NCI-H2081 treated with DMSO at 0.1 percent for 48 hours (cell line): ENCODE measurements around the gene FAM3D.
"Not testable (repeated sequence)": the region's sequence is repeated elsewhere in the genome, so short reads cannot be mapped to it uniquely, and the experiment has no call there.

Source experiments
- DNase-seq: peaks from one replicate; lab custom pipeline; 2025; lab: John Stamatoyannopoulos, UW

Gene FAM3D

DNA sequence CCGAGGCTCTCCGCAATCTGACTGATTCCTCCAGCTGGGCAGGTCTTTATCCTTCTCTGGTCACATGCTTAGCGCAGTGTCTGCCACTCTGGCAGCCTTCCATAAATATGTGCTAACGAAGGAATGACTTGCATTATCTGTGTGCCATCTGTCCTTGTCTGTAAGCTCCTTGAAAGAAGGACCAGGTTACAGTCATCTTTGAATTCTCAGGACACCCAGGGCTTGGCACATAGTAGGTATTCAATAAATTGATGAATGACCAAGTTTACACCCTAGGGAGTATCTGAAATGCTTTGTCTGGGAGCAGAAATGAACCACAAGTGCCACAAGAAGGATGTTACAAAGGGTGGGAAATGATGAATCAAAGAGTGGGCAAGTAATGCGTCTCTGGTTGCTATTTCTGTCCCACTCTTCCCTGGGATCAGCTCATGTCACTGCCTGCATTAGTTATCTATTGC lies 16.5 kb upstream of the FAM3D start:
- DNase-seq, result no peak

DNA sequence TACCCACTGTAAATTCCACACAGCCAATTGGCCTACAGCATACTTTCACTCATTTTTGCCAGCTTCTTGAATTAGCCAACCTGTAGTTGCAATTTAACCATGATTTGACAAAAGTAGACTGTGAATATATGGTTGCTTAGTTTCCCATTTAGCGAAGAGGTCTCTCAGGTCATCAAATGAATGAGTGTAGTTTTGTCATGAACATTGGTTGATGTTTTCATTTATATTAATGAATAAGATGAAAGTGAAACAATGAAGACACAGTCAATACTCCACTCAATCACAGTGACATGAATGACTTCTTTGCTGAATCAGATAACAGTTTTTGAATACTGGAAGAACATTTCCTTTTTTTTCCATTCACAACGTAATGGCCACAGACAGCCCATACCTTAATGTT lies 15.3 kb upstream of the FAM3D start:
- DNase-seq, result no peak

DNA sequence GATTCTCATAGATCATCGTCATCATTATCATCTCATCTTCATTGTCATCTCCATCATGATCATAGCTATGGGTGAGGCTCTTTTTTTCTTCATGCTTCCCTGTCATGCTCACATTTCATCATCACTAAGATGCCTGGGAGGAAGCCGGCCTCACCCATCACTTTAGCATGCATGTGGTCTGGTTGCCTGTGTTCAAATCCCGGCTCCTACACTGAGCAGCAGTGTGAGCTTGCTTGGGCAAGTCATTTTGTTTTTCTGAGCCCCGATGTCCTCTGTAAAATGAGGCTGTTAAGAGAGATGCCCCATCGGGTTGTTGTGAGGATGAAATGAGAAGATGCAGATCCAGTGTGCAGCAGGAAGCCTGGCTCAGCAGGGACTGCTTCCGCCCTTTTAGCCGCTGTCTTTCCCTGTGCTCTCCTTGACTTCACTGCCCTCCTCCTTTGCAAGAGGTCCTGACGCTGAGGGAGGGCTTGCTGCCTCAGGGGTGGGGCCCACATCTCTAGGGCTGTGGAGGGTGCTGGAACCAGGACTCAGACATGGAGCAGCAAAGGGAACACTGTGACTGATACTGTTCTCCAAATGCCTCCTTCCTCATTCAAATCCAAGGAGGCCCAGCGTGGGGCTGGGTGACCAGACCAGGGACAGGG lies 14.4 kb upstream of the FAM3D start:
- DNase-seq, result no peak

DNA sequence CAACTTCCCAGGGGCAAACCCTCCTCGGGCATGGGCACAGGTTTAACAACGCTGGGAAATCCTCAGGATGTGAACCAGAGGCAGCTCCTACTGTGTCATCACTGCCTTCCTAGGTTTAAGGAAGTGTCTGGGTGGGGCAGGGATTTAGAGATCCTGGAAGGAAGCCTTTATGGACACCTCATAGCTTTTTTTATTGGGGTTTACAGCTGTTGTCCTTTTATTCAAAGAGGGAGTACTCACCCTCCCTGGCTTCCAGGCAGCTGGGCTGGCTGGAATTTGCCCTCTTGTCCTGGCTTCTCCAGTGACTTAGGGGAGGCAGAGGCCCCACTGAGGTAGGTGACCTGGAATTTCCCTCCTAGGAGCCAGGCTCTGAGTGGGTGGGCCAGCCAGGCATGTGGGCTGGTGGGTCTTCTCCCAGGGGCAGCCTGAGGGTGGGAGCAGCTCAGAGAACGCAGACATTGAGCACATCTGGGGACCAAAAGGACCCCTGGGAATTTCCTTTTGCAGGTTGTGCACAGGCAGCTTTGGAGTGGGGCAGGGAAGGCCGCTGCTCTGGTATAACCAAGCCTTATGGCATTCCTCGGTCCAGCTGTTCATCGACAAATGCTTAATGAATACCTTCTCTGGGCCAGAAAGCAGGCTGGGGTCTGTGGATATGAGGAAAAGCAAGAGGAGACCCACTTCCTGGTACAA lies 13.5 kb upstream of the FAM3D start:
- no peak for DNase-seq

DNA sequence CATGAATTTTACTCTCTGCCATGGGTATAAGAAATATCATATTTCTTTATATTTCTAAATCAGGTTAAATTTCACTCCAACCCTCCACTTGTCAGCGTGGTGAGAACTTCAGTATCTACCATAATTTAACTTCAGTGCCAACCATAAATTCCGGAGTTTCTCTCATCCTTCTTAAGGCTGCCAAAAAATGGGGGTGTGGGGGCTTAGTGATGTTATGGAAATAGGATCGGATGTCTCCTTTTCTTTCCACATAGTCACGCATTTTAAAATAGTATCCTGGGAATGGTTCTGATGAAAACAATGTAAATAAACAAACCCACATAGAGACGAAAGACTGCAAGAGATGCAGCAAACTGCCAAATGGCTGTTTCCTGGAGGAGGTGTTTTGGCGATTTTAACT lies 12.9 kb upstream of the FAM3D start:
- DNase-seq, result no peak

DNA sequence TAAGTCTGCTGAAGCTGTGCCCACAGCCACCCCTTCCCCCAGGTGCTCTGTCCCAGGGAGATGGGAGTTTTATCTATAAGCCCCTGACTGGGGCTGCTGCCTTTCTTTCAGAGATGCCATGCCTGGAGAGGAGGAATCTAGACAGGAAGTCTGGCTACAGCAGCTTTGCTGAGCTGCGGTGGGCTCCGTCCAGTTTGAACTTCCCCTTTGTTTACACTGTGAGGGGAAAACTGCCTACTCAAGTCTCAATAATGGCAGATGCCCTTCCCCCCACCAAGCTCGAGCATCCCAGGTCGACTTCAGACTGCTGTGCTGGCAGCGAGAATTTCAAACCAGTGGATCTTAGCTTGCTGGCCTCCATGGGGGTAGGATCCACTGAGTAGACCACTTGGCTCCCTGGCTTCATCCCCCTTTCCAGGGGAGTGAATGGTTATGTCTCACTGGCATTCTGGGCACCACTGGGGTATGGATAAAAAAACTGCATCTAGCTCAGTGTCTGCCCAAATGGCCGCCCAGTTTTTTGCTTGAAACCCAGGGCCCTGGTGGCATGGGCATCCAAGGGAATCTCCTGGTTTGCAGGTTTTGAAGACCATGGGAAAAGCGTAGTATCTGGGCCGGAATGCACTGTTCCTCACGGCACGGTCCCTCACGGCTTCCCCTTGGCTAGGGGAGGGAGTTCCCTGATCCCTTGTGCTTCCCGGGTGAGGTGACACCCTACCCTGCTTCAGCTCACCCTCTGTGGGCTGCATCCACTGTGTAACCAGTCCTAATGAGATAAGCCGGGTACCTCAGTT lies 11.8 kb upstream of the FAM3D start:
- DNase-seq, result not testable (repeated sequence)

DNA sequence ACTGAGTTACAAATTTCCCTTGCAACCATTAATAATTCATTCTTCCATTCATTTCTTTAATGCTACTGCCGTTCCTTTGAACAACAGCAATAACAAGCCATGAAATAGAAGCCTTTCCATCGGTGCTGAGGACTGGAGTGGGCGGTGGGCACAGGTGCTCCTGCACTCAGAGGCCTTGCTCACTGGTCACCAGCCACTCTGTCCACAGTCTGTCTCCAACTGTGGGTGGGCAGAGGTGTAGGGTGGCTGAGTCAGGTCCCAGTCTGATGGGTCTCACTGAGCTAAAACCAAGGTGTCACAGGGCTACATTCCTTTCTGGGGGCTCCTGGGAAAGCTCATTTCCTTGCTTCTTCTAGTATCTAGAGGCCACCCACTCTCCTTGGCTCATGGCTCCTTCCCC lies 6.3 kb upstream of the FAM3D start:
- DNase-seq, result no peak

DNA sequence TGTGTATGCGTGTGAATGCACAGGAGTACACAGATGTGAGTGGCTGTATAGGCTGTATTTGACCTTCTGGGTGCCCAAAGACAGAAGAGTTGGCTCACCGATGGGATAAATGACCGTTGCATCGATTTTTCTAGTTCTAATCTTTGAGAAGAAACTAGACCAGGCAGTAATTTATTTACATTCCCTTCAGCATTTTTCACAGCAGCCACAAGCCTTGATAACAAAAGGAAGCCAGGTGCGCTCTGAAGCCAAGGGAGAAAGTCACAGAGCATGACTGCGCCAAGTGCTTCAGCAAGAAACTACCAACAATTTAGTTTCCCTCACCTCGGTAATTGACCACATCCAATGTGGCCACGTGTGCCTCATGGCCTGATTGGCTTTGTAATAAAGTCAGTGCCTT lies 5.9 kb upstream of the FAM3D start:
- DNase-seq, result no peak

DNA sequence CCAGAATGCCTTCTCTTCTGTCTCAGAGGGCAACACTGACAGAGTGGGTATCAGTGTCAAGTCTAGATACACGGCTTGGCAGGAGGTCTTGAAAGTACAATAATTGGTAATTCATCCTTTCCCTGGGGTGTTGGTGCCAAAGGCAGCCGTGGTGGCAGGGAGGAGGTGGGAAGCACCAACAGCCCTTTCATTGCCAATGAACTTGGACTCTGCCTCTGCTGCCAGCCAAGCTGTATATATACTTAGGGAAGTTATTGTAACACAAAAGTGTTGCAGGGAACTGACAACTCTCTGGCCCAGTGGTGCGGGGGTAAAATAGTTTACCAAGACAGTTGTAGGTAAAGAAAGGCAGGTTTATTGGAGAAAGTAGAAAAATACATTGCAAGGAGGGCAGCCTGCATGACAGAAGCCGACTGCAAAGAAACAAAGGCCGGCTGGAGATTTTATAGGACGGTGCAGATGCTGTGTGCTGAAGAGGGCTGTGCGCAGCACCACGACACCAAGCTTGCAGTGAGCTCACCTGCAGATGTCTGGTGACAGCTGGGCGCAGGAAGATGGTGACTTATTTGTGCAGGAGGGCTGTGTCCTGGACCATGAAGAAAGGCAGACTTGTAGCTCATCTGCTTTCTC lies 4.0 kb upstream of the FAM3D start:
- DNase-seq, result no peak

DNA sequence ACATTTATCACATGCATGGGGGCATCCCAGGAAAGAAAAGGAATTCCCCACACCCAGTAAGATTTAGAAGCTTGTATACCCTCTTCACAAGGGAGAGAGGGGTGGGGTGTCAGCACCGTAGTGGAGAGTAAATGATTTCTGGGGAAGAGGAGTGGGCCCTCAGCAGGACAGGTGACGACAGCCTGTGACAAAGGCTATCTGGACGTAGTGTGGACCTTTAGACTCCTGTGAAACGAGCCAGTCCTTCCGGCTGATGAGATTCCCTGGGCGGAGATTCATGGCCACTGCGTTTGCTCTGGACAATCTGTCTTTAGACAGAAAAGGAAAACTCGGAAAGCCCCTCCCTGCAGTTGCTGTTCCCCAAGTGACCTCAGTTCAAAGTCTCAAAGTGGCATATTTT lies 1.7 kb upstream of the FAM3D start:
- no peak for DNase-seq

DNA sequence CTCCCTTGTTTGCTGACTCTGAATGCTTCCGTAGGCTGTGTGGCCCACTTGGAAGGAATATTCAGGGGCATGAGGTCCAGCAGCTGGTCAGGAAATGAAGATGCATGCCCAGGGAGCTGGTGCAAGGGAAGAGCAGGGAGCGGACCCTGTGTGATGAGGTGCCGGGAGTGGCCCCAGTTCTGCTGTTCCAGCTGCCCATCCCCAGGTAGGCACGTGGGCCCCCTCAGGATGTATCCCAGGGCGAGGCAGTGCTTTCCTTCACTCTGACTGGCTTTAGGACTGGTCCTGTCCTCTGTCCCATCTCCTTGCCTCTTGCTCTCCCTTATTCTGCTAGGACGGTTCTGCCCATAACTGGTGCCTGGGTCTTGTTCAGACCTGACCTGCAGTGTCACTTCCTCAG lies 1.1 kb upstream of the FAM3D start:
- DNase-seq, result no peak

DNA sequence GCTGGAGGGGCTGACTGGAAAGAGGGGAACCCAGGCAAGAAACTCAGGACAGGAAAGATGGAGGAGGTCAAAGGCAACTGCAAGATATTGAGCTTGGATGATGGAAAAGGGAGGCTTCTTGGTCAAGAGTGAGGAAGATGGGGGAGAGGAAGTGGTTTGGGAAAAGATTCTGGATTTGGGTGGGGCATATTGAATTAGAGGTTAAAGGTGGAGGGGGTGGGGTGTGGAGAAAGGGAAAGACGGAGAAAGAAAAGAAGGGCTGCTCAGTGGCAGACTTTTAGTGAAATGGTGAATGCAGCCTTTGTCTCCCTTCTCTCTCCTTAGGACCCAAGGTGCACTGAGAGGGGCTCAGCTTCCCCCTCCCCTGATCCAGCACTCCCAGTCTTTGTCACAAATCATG lies 655 bp upstream of the FAM3D start:
- no peak for DNase-seq

DNA sequence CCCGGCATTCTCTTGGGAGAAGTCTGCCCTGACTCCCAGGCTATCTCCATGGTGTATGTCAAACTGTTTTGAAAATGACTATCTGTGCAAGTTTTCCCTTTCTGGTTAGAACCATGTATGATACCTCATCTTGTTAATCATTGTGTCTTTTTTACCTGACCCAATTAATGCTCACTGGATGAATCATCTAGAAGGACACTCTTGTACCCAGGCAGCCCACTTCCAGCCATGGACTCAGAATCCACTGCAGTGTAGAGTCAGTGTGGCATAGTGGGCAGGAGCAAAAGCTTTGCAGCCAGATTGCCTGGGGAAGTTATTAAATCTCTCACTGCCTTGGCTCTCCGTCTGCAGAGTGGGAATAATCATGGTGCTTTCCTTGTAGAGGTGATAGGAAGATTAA lies 1.2 kb downstream of the FAM3D start:
- no peak for DNase-seq

DNA sequence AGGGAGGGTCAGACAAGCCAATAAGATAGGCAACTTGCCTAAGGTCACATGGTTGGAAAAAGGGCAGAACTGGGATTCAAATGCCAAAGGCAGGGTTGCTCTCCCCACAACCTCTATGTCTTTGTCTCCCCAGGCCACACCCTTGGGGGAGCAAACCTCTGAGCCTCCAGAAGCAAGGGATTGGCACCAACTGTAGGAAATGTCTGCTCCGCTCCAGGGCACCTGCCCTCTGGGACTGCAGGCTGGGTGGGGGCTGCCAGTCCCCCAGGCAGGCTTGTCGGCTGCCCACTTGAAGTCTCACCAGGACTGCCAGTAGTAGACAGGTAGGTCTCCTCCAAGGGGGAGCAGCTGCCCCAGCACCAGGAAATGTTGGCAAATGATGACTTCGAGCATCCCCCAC lies 2.0 kb downstream of the FAM3D start:
- no peak for DNase-seq

DNA sequence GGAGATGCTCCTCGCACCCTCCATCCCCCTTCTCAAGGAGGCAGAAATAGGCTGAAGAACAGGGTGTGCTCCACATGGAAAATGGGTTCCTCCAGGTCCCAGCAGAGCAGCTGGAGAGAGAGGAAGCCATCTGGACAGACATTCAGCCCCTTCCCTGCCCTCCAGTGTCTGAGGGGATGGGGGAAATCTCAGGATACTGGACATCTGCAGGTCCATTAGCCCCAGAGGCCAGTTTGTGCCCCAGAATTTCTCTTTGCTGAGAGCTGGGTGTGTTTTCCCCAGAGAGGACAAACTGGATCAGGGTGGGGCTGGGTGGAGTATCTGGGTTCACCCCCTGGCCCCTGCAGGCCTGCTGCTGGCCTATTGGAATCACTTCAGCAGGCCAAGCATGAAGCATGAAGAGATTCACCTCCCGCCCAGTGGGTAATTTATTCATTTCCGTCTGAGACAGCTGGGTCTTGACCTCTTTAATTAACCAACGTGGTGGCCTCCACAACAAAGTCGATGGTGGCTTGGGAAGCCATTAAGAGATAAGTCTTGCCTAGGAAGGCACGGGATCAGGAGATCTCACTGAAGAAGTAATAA lies 4.6 kb downstream of the FAM3D start:
- DNase-seq, result no peak

DNA sequence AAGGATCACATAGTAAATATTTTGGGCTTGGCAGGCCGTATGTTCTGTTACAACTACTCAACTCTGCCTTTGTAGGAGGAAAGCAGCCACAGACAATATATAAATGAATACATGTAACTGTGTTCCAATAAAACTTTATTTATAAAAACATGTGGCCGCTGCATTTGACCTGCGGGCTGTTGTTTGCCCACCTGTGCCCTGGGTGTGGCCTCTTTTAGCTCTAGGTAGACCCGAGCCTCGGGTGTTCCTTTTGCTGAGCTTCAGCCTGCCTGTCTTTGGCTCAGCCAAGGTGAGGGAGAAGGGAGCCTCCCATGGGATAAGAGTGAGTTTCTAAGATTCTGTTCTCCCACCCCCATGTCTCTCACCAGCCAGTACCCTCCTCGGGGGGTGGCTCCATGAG lies 5.6 kb downstream of the FAM3D start:
- no peak for DNase-seq

DNA sequence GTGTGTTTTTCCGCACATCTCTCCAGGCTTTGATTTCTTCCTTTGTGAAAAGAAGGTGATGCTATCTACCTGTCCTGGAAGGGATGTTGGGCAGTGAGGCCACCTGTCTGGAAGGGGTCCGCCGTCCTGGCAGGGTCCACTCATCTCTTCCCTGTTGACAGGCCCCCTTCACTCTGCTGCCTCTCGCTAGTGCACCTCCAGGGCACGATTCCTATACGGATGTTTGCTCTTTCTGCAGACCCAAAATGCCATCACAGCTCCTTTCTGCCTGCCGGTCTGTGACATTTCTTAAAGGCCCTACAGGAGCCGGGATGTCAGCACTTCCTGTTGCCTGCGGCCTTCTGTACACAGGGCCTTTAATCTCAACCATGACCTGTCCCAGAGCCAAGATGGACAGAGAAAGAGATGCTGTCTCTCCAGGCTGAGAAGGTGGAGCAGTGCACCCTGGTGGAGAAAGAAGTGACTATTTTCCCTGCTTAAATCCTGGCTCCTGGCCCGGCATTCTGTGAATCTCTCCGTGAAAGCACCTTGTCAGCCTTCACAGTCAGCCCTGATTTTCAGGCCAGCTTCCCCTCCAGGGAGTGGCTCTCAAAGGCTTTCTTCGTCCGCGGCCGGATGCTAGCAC lies 7.4 kb downstream of the FAM3D start:
- no peak for DNase-seq

DNA sequence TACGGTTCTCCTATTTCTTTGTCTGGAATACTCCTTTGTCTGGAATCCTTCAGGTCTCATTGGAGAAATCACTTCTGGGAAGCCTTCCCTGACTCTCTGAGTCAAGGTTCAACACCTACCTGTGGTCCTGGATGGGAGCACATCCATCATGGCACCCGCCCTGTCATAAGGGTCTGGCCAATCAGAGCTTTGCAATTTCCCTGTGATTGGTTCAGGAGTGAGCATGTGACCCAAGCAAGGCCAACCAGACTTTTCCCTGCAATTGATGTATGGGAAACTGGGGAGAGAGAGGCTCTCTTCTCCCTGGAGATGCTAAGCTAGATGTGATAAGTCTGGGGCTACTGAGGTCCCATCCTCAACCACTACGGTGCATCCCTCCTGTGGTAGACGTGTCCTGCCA lies 8.1 kb downstream of the FAM3D start:
- DNase-seq, result no peak

DNA sequence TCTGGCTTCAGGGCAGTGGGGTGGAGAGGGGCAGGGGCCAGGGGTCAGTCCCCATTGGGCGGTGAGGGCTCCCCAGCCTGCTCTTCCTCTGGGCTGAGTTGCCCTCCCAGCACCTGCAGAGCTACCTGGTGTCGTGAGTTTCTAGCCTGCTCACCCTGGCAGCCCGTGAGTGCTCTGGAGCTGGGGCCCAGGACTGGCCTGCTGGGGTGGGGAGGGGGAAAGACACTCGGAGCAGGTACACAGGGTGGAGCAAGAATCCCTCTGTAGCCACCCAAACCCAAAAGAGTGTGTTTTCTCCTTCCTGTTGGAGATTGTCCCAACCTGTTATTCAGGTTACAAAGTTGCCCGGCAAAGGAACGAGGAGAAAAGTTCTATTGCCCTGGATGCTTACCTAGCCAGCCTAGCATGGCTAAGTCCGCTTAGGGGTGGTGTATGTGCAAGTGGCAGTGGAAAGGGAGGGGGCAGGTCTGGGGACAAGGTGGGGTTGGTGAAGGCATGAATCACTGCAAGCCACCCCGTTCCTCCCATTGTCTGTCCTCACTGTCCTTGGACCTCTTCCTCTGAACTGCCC lies 8.9 kb downstream of the FAM3D start:
- DNase-seq, result no peak

DNA sequence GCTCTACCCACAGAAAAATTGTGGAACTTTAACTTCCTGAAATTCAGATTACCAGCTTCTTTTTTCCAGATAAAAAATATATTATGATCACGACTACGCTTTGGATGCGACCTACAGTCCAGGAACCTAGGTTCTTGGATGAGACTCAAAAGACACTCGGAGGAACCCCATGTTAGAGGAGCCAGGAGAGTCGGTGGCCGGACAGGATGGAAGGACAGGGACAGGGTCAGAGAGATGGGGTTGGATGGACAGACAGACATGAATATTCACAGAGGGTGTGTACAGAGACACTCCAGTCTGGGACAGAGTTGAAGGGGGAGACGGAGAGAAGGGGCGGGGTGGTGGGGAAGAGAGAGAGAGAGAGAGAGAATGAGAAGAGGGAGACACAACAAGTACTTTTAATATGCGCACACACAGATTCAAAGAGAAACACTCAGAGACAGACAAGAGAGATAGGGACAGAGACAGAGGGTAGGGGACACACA lies 9.5 kb downstream of the FAM3D start:
- DNase-seq, result no peak

DNA sequence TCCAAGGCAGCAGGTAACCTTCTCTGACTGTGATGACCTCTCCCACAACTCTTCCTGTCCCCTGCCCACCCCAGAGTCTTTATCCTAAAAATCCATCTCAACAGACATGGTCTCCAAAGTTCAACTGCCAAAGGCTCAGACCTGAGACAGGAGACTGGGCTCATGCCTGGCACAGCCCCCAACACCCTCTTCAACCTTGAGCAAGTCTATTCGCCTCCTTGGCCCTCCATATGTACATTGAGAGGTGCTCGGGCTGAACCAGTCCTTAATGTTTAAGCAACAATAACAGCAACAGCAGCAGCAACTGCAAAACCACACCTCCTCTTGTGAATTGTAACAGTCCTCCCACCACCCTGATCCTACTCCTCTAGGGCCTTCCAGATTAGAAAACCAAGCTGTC lies 9.9 kb downstream of the FAM3D start:
- DNase-seq, result no peak
